ENCODE results near the gene MMEL1.
"Not testable (repeated sequence)": the region's sequence is repeated elsewhere in the genome, so short reads cannot be mapped to it uniquely, and the experiment has no call there.

DNA sequence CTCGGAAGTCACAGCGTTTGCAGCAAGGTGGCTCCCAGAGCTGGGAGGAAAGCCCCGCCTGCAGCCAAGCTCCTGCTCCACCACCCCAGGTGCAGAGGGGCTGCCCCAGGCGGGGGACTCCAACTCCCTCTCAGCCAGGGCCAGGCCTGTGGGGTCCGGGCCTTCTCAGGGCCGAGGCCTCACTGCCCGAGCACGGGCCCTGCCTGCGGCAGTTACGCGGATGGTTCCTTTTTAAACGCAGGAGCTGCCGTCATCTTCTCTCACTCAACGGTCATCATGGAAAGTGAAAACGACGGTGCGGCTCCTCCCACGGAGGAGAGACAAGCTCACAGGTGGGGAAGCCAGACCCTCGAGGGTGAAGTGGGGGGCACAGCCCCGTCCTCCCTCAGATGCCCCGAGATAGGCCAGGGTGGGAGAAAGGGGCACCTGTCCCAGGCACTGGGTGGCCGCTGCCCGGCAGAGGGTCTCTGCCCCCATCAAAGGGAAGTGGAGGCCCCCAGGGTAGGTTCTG, 55.2 kb downstream of the MMEL1 start:
- TF ChIP-seq CTCF, POLR2A (IDR thresholded peaks at IDR 0.05): not testable (repeated sequence)

Measured in right lobe of liver (tissue), 4 donors.